ENCODE measurements around the gene SCARF2. TPM values are rescaled to one million over a fixed set of nuclear protein-coding genes. Genes with fewer than 3 reads are reported as not detected.
A peak's percentile ranks its signal among the peaks of the same experiment; 100 is the strongest.
"Not testable (repeated sequence)": the region's sequence is repeated elsewhere in the genome, so short reads cannot be mapped to it uniquely, and the experiment has no call there.

The SCARF2 gene
- total RNA-seq, 2 donors from 2014 or later, result 12.8 to 28.6 TPM

- peak overlapping the region in 1 of 2 donors; percentile 45 for H3K27ac ChIP-seq
- intact Hi-C loops (cut with DNase I), result loop anchor here (2.0 to 10.0 kb wide), 3 partner anchors 39 to 277 kb away; partner anchors contain the start of gene KLHL22
- no peaks in the 10 kb centered on the region for H3K36me3 ChIP-seq
- no peaks in the 10 kb centered on the region for H3K4me1 ChIP-seq (replicated peaks)
- WGBS, result 14% methylated on average over 42 of the region's 42 CpGs
- TF ChIP-seq POLR2A (IDR thresholded peaks at IDR 0.05) (no peak), CTCF (IDR thresholded peaks at IDR 0.05) (peak; percentile 73 to 79 (median 74)), POLR2AphosphoS5 (IDR thresholded peaks at IDR 0.05) (peak; percentile 35)
- no peaks in the 10 kb centered on the region for H3K27me3 ChIP-seq (replicated peaks; ENCODE audit: insufficient read depth)
- DNase-seq (ENCODE audit: low spot score), result peak; percentile 70
- H3K4me3 ChIP-seq, result peak overlapping the region; percentile 10 to 24
- no peaks in the 10 kb centered on the region for H3K9me3 ChIP-seq
These were observed 19.3 kb downstream of the SCARF2 start for GRCh38 chr22:20418211-20418788.

DNA sequence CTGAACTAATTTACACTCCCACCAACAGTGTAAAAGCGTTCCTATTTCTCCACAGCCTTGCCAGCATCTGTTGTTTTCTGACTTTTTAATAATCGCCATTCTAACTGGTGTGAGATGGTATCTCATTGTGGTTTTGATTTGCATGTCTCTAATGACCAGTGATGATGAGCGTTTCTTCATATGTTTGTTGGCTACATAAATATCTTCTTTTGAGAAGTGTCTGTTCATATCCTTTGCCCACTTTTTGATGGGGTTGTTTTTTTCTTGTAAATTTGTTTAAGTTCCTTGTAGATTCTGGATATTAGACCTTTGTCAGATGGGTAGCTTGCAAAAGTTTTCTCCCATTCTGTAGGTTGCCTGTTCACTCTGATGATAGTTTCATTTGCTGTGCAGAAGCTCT is 21.9 kb downstream of the SCARF2 start:
- intact Hi-C loops (cut with DNase I), result loop anchor here (5.0 to 10.0 kb wide), 2 partner anchors 82 to 279 kb away; partner anchors contain the start of gene KLHL22
- H3K4me3 ChIP-seq; H3K9me3 ChIP-seq; H3K36me3 ChIP-seq; DNase-seq (ENCODE audit: low spot score); H3K4me1 ChIP-seq (replicated peaks); H3K27ac ChIP-seq; H3K27me3 ChIP-seq (replicated peaks; ENCODE audit: insufficient read depth): not testable (repeated sequence)
- 81% methylated on average over 3 of the region's 3 CpGs for WGBS

DNA sequence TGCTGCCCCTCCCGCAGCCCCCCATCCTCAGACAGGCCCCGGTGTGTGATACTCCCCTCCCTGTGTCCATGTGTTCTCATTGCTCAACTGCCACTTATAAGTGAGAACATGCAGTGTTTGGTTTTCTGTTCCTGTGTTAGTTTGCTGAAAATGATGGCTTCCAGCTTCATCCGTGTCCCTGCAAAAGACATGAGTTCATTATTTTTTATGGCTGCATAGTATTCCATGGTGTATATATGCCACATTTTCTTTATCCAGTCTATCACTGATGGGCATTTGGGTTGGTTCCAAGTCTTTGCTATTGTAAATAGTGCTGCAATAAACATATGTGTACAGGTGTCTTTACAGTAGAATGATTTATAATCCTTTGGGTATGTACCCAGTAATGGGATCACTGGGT is 22.4 kb downstream of the SCARF2 start:
- not testable (repeated sequence) for H3K9me3 ChIP-seq; H3K4me1 ChIP-seq (replicated peaks); H3K36me3 ChIP-seq; H3K4me3 ChIP-seq; DNase-seq (ENCODE audit: low spot score); H3K27ac ChIP-seq; H3K27me3 ChIP-seq (replicated peaks; ENCODE audit: insufficient read depth)
- 96% methylated on average over 3 of the region's 3 CpGs for WGBS
- intact Hi-C loops (cut with DNase I), result loop anchor here (5.0 to 10.0 kb wide), 2 partner anchors 82 to 280 kb away; partner anchors contain the start of gene KLHL22

- Histone ChIP-seq H3K36me3 (no peaks in the 10 kb centered on the region), H3K27me3 (replicated peaks; ENCODE audit: insufficient read depth) (no peaks in the 10 kb centered on the region), H3K27ac (no peak overlapping the region), H3K4me3 (no peak overlapping the region), H3K4me1 (replicated peaks) (no peaks in the 10 kb centered on the region), H3K9me3 (no peaks in the 10 kb centered on the region)
- intact Hi-C loops (cut with DNase I), result loop anchor here (10.0 kb wide), 1 partner anchor 280 kb away; no protein-coding TSS in a partner anchor
- DNase-seq (ENCODE audit: low spot score), result no peak
- TF ChIP-seq POLR2A (IDR thresholded peaks at IDR 0.05), result no peak
- TF ChIP-seq CTCF (IDR thresholded peaks at IDR 0.05), result no peak
- TF ChIP-seq POLR2AphosphoS5 (IDR thresholded peaks at IDR 0.05), result no peak
- WGBS, result 67% methylated on average over 3 of the region's 3 CpGs
These were observed 23.2 kb downstream of the SCARF2 start for GRCh38 chr22:20414450-20414849.

GRCh38 chr22:20414059-20414440 is 23.6 kb downstream of the SCARF2 start:
- intact Hi-C loops (cut with DNase I), result loop anchor here (10.0 kb wide), 1 partner anchor 281 kb away; no protein-coding TSS in a partner anchor
- 81% methylated on average over 5 of the region's 5 CpGs for WGBS
- TF ChIP-seq POLR2AphosphoS5 (IDR thresholded peaks at IDR 0.05), result no peak
- TF ChIP-seq CTCF (IDR thresholded peaks at IDR 0.05), result no peak
- no peak for TF ChIP-seq POLR2A (IDR thresholded peaks at IDR 0.05)

More at GRCh38 chr22:20414059-20414440, 23.6 kb downstream of the SCARF2 start:
- Histone ChIP-seq H3K9me3 (no peaks in the 10 kb centered on the region), H3K27ac (no peak overlapping the region), H3K27me3 (replicated peaks; ENCODE audit: insufficient read depth) (no peaks in the 10 kb centered on the region), H3K36me3 (no peaks in the 10 kb centered on the region), H3K4me1 (replicated peaks) (no peaks in the 10 kb centered on the region), H3K4me3 (no peak overlapping the region)
- no peak for DNase-seq (ENCODE audit: low spot score)

Data from prostate gland (tissue), 2 donors.